GM19468 (cell line): ENCODE data around the gene SOCS4.
A peak's percentile ranks its signal among the peaks of the same experiment; 100 is the strongest.
"Not testable (repeated sequence)": the region's sequence is repeated elsewhere in the genome, so short reads cannot be mapped to it uniquely, and the experiment has no call there.

Source experiments
- ATAC-seq: cut with Tn5 transposase; IDR thresholded peaks from one replicate; pipeline ENCODE4 v1.9.1; 2021; ENCODE audit warnings: mild to moderate bottlenecking, moderate library complexity, moderate number of reproducible peaks; ENCODE audit not compliant: unreplicated experiment; ENCODE audit errors: extremely low read depth

The SOCS4 gene, protein sequence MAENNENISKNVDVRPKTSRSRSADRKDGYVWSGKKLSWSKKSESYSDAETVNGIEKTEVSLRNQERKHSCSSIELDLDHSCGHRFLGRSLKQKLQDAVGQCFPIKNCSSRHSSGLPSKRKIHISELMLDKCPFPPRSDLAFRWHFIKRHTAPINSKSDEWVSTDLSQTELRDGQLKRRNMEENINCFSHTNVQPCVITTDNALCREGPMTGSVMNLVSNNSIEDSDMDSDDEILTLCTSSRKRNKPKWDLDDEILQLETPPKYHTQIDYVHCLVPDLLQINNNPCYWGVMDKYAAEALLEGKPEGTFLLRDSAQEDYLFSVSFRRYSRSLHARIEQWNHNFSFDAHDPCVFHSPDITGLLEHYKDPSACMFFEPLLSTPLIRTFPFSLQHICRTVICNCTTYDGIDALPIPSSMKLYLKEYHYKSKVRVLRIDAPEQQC

DNA sequence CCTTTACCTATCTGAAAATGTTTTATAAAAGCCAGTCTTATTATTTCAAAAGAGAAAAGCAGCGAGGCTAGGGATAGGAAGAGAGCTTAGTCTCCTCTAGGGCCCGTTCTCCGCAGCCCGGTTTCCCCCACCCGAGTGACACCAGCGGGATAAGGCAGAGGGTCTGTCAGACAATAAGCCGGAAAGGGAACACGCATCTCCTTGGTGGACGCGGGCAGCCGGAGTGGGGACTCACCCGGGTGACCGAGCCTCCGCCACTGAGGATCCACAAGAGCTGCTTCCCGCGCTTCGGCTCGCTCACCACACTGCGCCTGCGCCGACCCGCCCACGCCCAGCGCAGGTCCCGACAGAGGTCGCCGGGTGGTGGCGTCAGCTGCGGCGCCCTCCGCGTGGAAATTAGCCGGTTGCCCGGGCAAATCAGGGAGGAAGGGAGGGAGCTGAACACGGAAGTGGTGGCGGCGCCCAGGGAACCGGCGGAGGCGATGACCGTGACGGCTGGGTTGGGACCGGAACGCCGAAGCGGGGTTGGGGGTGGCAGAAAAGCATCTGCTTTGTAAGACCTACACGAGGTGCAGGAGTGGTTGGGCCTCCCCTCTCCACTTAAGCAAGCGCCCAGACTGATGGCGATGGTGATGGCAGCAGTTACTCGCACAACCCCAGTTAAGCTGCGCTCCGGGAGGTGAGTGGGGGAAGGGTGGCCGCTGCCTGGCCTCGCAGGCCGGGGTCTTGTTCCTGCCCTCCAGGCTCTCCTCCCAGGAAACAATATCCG is at the start of gene SOCS4, which contains the start of gene WDHD1:
Gene SOCS4, plus strand, starts transcription at position 444 of the 769 bp plus-strand sequence. CDS start 15,806 bp downstream, outside the sequence.
Gene WDHD1, minus strand, starts transcription at position 307 of the 769 bp plus-strand sequence. CDS start 312 bp downstream, outside the sequence.
- peak; percentile 79 for ATAC-seq

DNA sequence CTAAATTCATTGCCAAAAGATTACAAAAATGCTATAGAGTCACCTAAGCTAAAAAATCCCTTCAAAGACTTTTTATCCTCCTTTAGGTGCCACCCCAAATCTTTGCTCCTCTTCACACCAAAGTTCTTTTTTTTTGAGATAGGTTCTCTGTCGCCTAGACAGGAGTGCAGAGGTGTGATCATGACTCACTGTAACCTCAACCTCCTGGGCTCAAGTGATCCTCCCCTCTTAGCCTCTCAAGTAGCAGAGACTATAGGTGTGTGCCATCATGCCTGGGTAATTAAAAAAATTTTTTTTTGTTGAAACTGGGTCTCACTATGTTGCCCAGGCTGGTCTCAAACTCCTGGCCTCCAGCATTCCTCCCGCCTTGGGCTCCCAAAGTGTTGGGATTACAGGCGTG is 48.0 kb upstream of the SOCS4 start:
- ATAC-seq, result no peak

DNA sequence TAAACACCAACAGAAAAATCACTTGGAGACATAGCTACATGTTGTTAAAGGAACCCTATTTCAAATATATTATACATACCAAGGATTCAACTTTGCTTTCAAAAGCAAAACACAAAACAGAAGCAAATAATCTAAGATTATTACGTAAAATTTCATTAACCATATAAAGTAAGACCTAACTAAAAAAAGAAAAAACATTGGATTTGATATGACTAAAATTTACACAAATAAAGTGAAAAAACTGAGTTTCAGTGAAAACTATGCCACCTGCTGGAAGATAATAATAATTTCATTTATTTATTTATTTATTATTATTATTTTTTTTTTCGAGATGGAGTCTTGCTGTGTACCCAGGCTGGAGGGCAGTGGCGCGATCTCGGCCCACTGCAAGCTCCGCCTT is 45.3 kb upstream of the SOCS4 start:
- no peak for ATAC-seq

GRCh38 chr14:54985156-54985555 is 41.9 kb upstream of the SOCS4 start:
- no peak for ATAC-seq

GRCh38 chr14:55000381-55000780 is 26.7 kb upstream of the SOCS4 start:
- ATAC-seq, result no peak

- ATAC-seq, result no peak
These were observed 22.0 kb upstream of the SOCS4 start for GRCh38 chr14:55005071-55005470.

- no peak for ATAC-seq
These were observed 12.0 kb upstream of the SOCS4 start for GRCh38 chr14:55015006-55015405.

GRCh38 chr14:55019968-55020554 is 7.0 kb upstream of the SOCS4 start:
- no peak for ATAC-seq

GRCh38 chr14:55024365-55024764 is 2.7 kb upstream of the SOCS4 start:
- not testable (repeated sequence) for ATAC-seq

GRCh38 chr14:55025948-55026347 is 1.1 kb upstream of the SOCS4 start:
- ATAC-seq, result no peak

DNA sequence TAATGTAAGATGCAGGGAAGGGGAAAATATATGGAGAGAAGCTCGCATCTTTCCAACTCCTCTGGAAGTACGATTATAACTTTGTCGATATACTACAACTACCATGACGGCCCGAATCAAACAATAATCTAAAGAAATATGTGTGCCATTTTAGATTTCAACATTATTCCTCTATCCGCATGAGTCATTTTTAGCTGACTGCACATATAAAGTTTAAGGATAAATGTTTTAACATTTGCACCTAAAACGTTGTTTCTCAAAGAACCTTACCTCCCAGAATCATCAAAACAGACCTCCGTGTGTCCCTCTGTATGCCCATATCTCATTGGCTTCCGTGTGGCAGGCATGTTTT is 619 bp upstream of the SOCS4 start:
- ATAC-seq, result no peak

GRCh38 chr14:55028066-55028465 is 1.0 kb downstream of the SOCS4 start:
- no peak for ATAC-seq

- ATAC-seq, result no peak
These were observed 1.4 kb downstream of the SOCS4 start for GRCh38 chr14:55028476-55028875.

DNA sequence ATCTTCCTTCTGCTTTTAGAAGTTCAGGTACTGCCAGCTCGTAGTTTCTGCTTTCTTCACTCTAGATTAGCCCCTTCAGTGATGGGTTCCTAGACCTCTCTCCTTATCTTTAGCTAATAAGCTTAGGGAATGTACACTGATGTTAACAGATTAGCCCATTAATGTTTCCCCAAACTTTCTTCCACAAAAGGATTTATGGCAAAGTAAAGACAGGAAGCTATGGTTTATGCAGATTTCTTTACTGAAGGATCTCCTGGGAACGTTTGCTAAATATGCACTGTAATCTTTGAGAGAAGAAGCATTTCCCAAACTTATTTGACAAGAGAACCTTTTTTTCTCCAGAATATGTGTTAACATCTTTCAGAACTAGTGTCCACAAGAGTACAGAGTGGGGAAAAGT is 4.2 kb downstream of the SOCS4 start:
- ATAC-seq, result no peak

- ATAC-seq, result not testable (repeated sequence)
These were observed 11.0 kb downstream of the SOCS4 start for GRCh38 chr14:55037995-55038394.

DNA sequence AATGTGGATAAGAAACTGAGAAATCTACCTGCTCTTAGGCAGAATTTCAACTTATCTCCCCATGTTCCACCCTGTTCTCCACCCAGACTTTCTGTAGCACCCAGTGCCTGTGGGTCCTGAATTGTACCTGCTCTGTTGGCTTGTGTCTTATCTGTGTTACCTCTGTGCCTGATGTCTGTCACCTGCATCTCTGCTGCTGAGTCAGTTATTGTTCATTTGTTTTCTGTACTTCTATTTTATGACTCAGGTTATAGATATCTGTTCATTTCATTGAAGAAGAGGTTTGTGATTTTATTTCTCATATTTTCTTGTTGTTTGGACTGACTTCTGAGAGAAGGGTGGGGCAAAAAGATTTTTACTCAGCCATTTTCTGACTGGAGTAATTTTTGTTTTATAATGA is 11.7 kb downstream of the SOCS4 start:
- ATAC-seq, result no peak

GRCh38 chr14:55043528-55043927 is 16.5 kb downstream of the SOCS4 start:
- no peak for ATAC-seq

DNA sequence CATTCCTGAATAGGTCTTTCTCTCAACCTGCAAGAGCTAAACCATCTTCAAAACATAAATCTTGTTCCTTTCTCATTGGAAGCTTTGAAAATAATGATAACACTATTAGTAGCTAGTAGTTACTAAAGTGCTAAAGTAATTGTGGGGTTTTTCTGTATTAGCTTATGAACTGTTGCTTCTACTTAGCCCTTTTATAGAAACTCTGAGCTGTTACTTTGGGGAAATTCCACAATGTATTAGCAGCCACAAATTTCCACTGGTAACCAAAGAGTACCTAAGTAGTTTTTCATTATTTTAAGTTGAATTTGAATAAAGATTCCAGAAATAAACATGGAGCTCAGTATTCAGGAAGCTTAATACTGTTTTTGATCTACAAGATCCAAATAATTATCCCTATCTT is 18.1 kb downstream of the SOCS4 start:
- no peak for ATAC-seq

GRCh38 chr14:55047301-55048053 is 20.4 kb downstream of the SOCS4 start:
- no peak for ATAC-seq

- ATAC-seq, result no peak
These were observed 21.9 kb downstream of the SOCS4 start for GRCh38 chr14:55048900-55049436.
